Heart left ventricle (tissue), 13 donors: Measurements from ENCODE around the gene CALM3.

Experiments
- CTCF ChIP-seq, 12 donors: fragments of 200-600 bp; sonication (generic) in 4 of 12; IDR thresholded peaks; one replicate each; pipeline versions ENCODE4 v1.5.0 to v1.8.0; 2018 to 2022; ENCODE audit warnings: antibody characterized with exemption in 12 of 12, mild to moderate bottlenecking in 5 of 12
- POLR2A ChIP-seq, 2 donors: fragments of 450-650 bp; IDR thresholded peaks; one replicate each; pipeline ENCODE4 v1.6.1; 2017; ENCODE audit warnings: antibody characterized with exemption in 2 of 2, mild to moderate bottlenecking in 2 of 2, moderate library complexity in 2 of 2
- donor health status: ischemic (EF 13 %, LVEDD 7.1; RV severe dilation, severe dysfunction).
- donor health status: DM: no; HTN: yes; CAD: no.
- donor health status: DM: no; HTN: no; CAD: no.
- donor health status: ischemic (EF 25% LVEDD 6.9; RV normal size, moderate dysfunction).
- donor health status: ischemic (EF 25% LVEDD 5.7; RV mildly dilated, moderate dysfunction).
- donor health status: ischemic (EF 35%, LVEDD 5.7; RV mildly dilated, moderate dysfunction).
- donor health status: nonischemic (EF 11% LVEDD 7.7; RV severe dilation, severe dysfunction).
- donor health status: DM: yes; HTN: yes; CAD: no.
- donor health status: PGD.
- donor health status: ischemic (EF 29% LVEDD 5.4; RV normal size, mild dysfunction).
- donor health status: nonischemic (EF 23%, LVEDD 6.1; RV moderate dilation, normal function).

- TF ChIP-seq POLR2A (IDR thresholded peaks at IDR 0.05) (no peak), CTCF (IDR thresholded peaks at IDR 0.05) (no peak)
These were observed 2.1 kb downstream of the CALM3 start for GRCh38 chr19:46603195-46603637.
